Stomach (tissue), 9 donors: ENCODE results near the gene RPP25. TPM values are rescaled to one million over a fixed set of nuclear protein-coding genes. Genes with fewer than 3 reads are reported as not detected.

Source experiments
- DNase-seq, 2 donors: peaks; one replicate each; pipeline versions ENCODE4 v3.0.0 to v3.0.0-alpha.2; 2013 to 2019
- H3K27ac ChIP-seq, 5 donors: fragments of 200-600 bp in 4 of 5; sonication (generic) in 4 of 5; one replicate each; pipeline ENCODE4 v1.5.1; 2013 to 2019; ENCODE audit warnings: mild to moderate bottlenecking in 1 of 5, moderate library complexity in 1 of 5
- H3K27me3 ChIP-seq, 3 donors: fragments of 200-600 bp; sonication (generic); one replicate each; pipeline ENCODE4 v1.5.1; 2017 to 2019; ENCODE audit warnings: mixed run types in 1 of 3
- H3K36me3 ChIP-seq, 4 donors: fragments of 200-600 bp; sonication (generic); 1 replicate in 3 of 4; 2 replicates in 1 of 4; pipeline ENCODE4 v1.5.1; 2016 to 2019
- H3K4me1 ChIP-seq, 4 donors: fragments of 200-600 bp; sonication (generic); one replicate each; pipeline ENCODE4 v1.5.1; 2016 to 2019
- H3K4me3 ChIP-seq, 4 donors: fragments of 200-600 bp; sonication (generic) in 3 of 4; one replicate each; pipeline ENCODE4 v1.5.1; 2016 to 2019; ENCODE audit warnings: mild to moderate bottlenecking in 1 of 4
- H3K9me3 ChIP-seq, 4 donors: fragments of 200-600 bp; sonication (generic); one replicate each; pipeline ENCODE4 v1.5.1; 2016 to 2019
- CTCF ChIP-seq, 7 experiments: fragments of 450-650 bp in 4 of 7; fragments of 200-600 bp in 3 of 7; sonication (generic) in 3 of 7; IDR thresholded peaks; one replicate each; pipeline ENCODE4 v1.5.1; 2016 to 2019; ENCODE audit warnings: antibody characterized with exemption in 7 of 7, control low read depth in 2 of 7, mild to moderate bottlenecking in 1 of 7
- EP300 ChIP-seq: sonication (generic); formaldehyde crosslinking; IDR thresholded peaks from one replicate; pipeline ENCODE4 v1.6.1; 2017; ENCODE audit warnings: antibody characterized with exemption
- POLR2A ChIP-seq, 4 donors: fragments of 450-650 bp; IDR thresholded peaks; one replicate each; pipeline ENCODE4 v1.6.1; 2016; ENCODE audit warnings: antibody characterized with exemption in 4 of 4, control low read depth in 2 of 4, mild to moderate bottlenecking in 1 of 4, moderate library complexity in 1 of 4
- POLR2AphosphoS5 ChIP-seq, 3 donors: sonication (generic); formaldehyde crosslinking; IDR thresholded peaks; one replicate each; pipeline ENCODE4 v1.6.1; 2016; ENCODE audit warnings: antibody characterized with exemption in 3 of 3
- WGBS, 5 donors: extraction: QIAGEN DNeasy Blood & Tissue Kit in 3 of 5; methylation state at CpG; one replicate each; pipeline versions ENCODE4 v1.1.5 to v1.1.7; 2013 to 2018; 5-methylcytosine and 5-hydroxymethylcytosine counted together
- intact Hi-C: fragments of 100-400 bp; cut with DNase I; formaldehyde crosslinking; loops from one replicate; pipeline ENCODE4 v1.15.1; 2023; ENCODE audit warnings: low total_unique reads
- polyA plus RNA-seq, 3 donors: library from polyadenylated mRNA; stranded (reverse); fragments of 200-250 nt; gene quantifications; one replicate each; pipeline ENCODE4 v1.2.3, GENCODE V29; 2013
- total RNA-seq, 5 donors: library from RNA; depleted of rRNA; stranded (reverse); fragments of >200 nt; gene quantifications; one replicate each; pipeline versions ENCODE4 v1.1.0 to v1.2.3, GENCODE V29; 2014 to 2016
- donor health status: healthy with polysubstance abuse.
- donor health status: Bipolar disorder and iron deficiency.
- donor health status: healthy.

The RPP25 gene
- total and polyA plus RNA-seq, 8 donors: 2.8 to 59.4 (median 9.0) TPM

GRCh38 chr15:74977599-74977998 lies 21.0 kb upstream of the RPP25 start:
- no peak for DNase-seq
- no peak overlapping the region for H3K27ac ChIP-seq
- intact Hi-C loops: no loop called here
- H3K4me1 ChIP-seq: no peaks in the 10 kb centered on the region
- H3K9me3 ChIP-seq: no peaks in the 10 kb centered on the region
- peaks cover 0 to 14% (median 0%) of the 10 kb centered on the region in 3 donors for H3K27me3 ChIP-seq
- no peak for TF ChIP-seq EP300
- no peak for TF ChIP-seq POLR2A (IDR thresholded peaks at IDR 0.05)
- no peak for TF ChIP-seq POLR2AphosphoS5 (IDR thresholded peaks at IDR 0.05)
- no peak for TF ChIP-seq CTCF (IDR thresholded peaks at IDR 0.05)
- H3K36me3 ChIP-seq: no peaks in the 10 kb centered on the region
- no peak overlapping the region for H3K4me3 ChIP-seq
- WGBS, 5 donors: 51 to 72% (median 67%) methylated on average over 4 of the region's 4 CpGs

GRCh38 chr15:74976159-74976558 lies 19.6 kb upstream of the RPP25 start:
- Histone ChIP-seq H3K9me3 (no peaks in the 10 kb centered on the region), H3K27me3 (peaks cover 0 to 6% (median 0%) of the 10 kb centered on the region in 3 donors), H3K27ac (no peak overlapping the region), H3K4me3 (no peak overlapping the region), H3K4me1 (no peaks in the 10 kb centered on the region), H3K36me3 (no peaks in the 10 kb centered on the region)
- intact Hi-C loops: no loop called here
- TF ChIP-seq POLR2AphosphoS5 (IDR thresholded peaks at IDR 0.05) (no peak), EP300 (no peak), CTCF (IDR thresholded peaks at IDR 0.05) (no peak), POLR2A (IDR thresholded peaks at IDR 0.05) (no peak)
- WGBS, 5 donors: 78 to 92% (median 84%) methylated on average over 1 of the region's 1 CpG
- no peak for DNase-seq

GRCh38 chr15:74967670-74968069 lies 11.1 kb upstream of the RPP25 start:
- H3K27ac ChIP-seq: no peak overlapping the region
- no peaks in the 10 kb centered on the region for H3K36me3 ChIP-seq
- no peak overlapping the region for H3K4me3 ChIP-seq
- intact Hi-C loops: no loop called here
- H3K9me3 ChIP-seq: no peaks in the 10 kb centered on the region
- no peak for TF ChIP-seq POLR2A (IDR thresholded peaks at IDR 0.05)
- no peak for TF ChIP-seq CTCF (IDR thresholded peaks at IDR 0.05)
- no peaks in the 10 kb centered on the region for H3K4me1 ChIP-seq
- 85 to 99% (median 88%) methylated on average over 5 of the region's 5 CpGs for WGBS, 5 donors
- DNase-seq: no peak
- no peaks in the 10 kb centered on the region for H3K27me3 ChIP-seq

GRCh38 chr15:74964794-74965193 lies 8.2 kb upstream of the RPP25 start:
- peaks cover 0 to 6% (median 3%) of the 10 kb centered on the region in 4 donors for H3K4me1 ChIP-seq
- DNase-seq: peak in 1 of 2 donors; percentile 34
- H3K27me3 ChIP-seq: peaks cover 0 to 8% (median 0%) of the 10 kb centered on the region in 3 donors
- no peak overlapping the region for H3K27ac ChIP-seq
- TF ChIP-seq POLR2AphosphoS5 (IDR thresholded peaks at IDR 0.05) (no peak), EP300 (no peak), CTCF (IDR thresholded peaks at IDR 0.05) (no peak), POLR2A (IDR thresholded peaks at IDR 0.05) (no peak)
- H3K9me3 ChIP-seq: no peaks in the 10 kb centered on the region
- intact Hi-C loops: no loop called here
- WGBS, 5 donors: 15 to 28% (median 23%) methylated on average over 3 of the region's 3 CpGs
- no peak overlapping the region for H3K4me3 ChIP-seq
- H3K36me3 ChIP-seq: no peaks in the 10 kb centered on the region
